Esophagus muscularis mucosa (tissue), 4 donors: Measurements from ENCODE around the gene SPATA3.

Source experiments
- EP300 ChIP-seq: sonication (generic); formaldehyde crosslinking; IDR thresholded peaks from one replicate; pipeline ENCODE4 v1.6.1; 2017; ENCODE audit warnings: antibody characterized with exemption
- POLR2A ChIP-seq: fragments of 450-650 bp; IDR thresholded peaks from one replicate; pipeline ENCODE4 v1.6.1; 2017; ENCODE audit warnings: antibody characterized with exemption, moderate library complexity, mild to moderate bottlenecking, low read depth
- POLR2AphosphoS5 ChIP-seq, 2 donors: sonication (generic); formaldehyde crosslinking; IDR thresholded peaks; one replicate each; pipeline ENCODE4 v1.6.1; 2017; ENCODE audit warnings: antibody characterized with exemption in 2 of 2
- TF ChIP-seq, protein P1 (sequence below), 3 experiments: fragments of 200-600 bp in 2 of 3; fragments of 450-650 bp in 1 of 3; sonication (generic) in 2 of 3; IDR thresholded peaks; one replicate each; pipeline ENCODE4 v1.5.1; 2017 to 2019; ENCODE audit warnings: antibody characterized with exemption in 3 of 3, mild to moderate bottlenecking in 2 of 3, moderate library complexity in 1 of 3

DNA sequence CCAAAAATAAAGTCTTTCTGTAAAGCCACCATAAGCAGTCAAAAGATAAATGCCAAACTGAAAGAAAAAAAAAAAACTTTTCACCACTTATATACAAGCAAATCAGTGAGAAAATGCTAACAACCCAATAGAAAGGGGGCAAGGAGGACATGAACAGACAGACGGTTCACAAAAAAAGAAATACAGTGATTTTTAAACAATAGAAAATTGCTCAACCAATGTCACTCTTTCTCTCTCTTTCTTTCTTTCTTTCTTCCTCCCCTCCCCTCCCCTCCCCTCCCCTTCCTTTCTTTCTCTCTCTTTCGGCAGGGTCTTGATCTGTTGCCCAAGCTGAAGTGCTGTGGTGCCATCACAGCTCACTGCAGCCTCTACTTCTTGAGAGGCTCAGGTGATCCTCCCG lies 28.8 kb upstream of the SPATA3 start:
- TF ChIP-seq, protein P1, sequence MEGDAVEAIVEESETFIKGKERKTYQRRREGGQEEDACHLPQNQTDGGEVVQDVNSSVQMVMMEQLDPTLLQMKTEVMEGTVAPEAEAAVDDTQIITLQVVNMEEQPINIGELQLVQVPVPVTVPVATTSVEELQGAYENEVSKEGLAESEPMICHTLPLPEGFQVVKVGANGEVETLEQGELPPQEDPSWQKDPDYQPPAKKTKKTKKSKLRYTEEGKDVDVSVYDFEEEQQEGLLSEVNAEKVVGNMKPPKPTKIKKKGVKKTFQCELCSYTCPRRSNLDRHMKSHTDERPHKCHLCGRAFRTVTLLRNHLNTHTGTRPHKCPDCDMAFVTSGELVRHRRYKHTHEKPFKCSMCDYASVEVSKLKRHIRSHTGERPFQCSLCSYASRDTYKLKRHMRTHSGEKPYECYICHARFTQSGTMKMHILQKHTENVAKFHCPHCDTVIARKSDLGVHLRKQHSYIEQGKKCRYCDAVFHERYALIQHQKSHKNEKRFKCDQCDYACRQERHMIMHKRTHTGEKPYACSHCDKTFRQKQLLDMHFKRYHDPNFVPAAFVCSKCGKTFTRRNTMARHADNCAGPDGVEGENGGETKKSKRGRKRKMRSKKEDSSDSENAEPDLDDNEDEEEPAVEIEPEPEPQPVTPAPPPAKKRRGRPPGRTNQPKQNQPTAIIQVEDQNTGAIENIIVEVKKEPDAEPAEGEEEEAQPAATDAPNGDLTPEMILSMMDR (IDR thresholded peaks at IDR 0.05): no peak
- TF ChIP-seq POLR2A (no peak), EP300 (no peak), POLR2AphosphoS5 (IDR thresholded peaks at IDR 0.05) (no peak)
